HepG2 (cell line): ENCODE measurements around the gene SHBG. TPM values are rescaled to one million over a fixed set of nuclear protein-coding genes. Genes with fewer than 3 reads are reported as not detected.

ENCODE experiments used
- CBX2 ChIP-seq, 2 experiments: fragments of 200-600 bp in 1 of 2; sonication (generic); formaldehyde crosslinking in 1 of 2; IDR thresholded peaks; 2 replicates each; pipeline versions ENCODE4 v1.7.0 to v1.8.1; 2018 to 2022; ENCODE audit warnings: low read depth in 2 of 2, low read length in 1 of 2, mild to moderate bottlenecking in 1 of 2, missing genetic modification reagents in 1 of 2
- EHMT2 ChIP-seq: fragments of 200-600 bp; sonication (generic); IDR thresholded peaks from 2 replicates; pipeline ENCODE4 v1.7.0; 2017; ENCODE audit warnings: antibody characterized with exemption, low read depth, low read length, borderline replicate concordance
- GATAD2A ChIP-seq: IDR thresholded peaks from 2 replicates; pipeline ENCODE4 v1.6.1; 2016
- HNRNPH1 ChIP-seq: fragments of 200-400 bp; formaldehyde crosslinking; optimal IDR thresholded peaks from 2 replicates; pipeline ENCODE3; 2017; ENCODE audit warnings: mild to moderate bottlenecking, low read depth, low read length
- KLF16 ChIP-seq, 2 experiments: sonication (generic) in 1 of 2; formaldehyde crosslinking in 1 of 2; IDR thresholded peaks; 2 replicates each; pipeline versions ENCODE4 v1.6.1 to v1.8.0; 2016 to 2023; ENCODE audit warnings: missing genetic modification reagents in 2 of 2, missing compliant biosample characterization in 1 of 2
- NFIC ChIP-seq: IDR thresholded peaks from 2 replicates; pipeline ENCODE4 v1.6.1; 2012; ENCODE audit warnings: mild to moderate bottlenecking, low read length, inconsistent platforms
- NR2F1 ChIP-seq, 2 experiments: fragments of 450-650 bp in 1 of 2; formaldehyde crosslinking in 1 of 2; IDR thresholded peaks; 2 replicates each; pipeline versions ENCODE4 v1.5.0 to v1.6.1; 2016 to 2020; ENCODE audit warnings: mild to moderate bottlenecking in 1 of 2, missing compliant biosample characterization in 1 of 2, missing genetic modification reagents in 1 of 2, moderate library complexity in 1 of 2
- NR3C1 ChIP-seq: sonication (generic); formaldehyde crosslinking; IDR thresholded peaks from 2 replicates; pipeline ENCODE4 v1.4.0; 2020; ENCODE audit warnings: missing genetic modification reagents
- RFX5 ChIP-seq: IDR thresholded peaks from 2 replicates; pipeline ENCODE4 v1.6.1; 2011; ENCODE audit warnings: low read depth, low read length, improper control_type of control experiment
- SOX13 ChIP-seq, 3 experiments: fragments of 450-650 bp in 1 of 3; sonication (generic) in 1 of 3; formaldehyde crosslinking in 1 of 3; IDR thresholded peaks in 2 of 3; conservative IDR thresholded peaks in 1 of 3; 2 replicates each; pipeline versions ENCODE4 v1.5.0 to v1.6.1; 2016 to 2020; ENCODE audit warnings: antibody characterized with exemption in 1 of 3, mild to moderate bottlenecking in 1 of 3, missing compliant biosample characterization in 1 of 3, missing genetic modification reagents in 1 of 3, moderate library complexity in 1 of 3
- STAG1 ChIP-seq: sonication (generic); formaldehyde crosslinking; IDR thresholded peaks from 2 replicates; pipeline ENCODE4 v1.4.0; 2020; ENCODE audit warnings: missing genetic modification reagents
- SYNCRIP ChIP-seq: fragments of 200-400 bp; formaldehyde crosslinking; IDR thresholded peaks from 2 replicates; pipeline ENCODE4 v1.6.1; 2018; ENCODE audit warnings: mild to moderate bottlenecking, low read depth, low read length; ENCODE audit not compliant: insufficient read depth
- YEATS4 ChIP-seq: sonication (generic); formaldehyde crosslinking; IDR thresholded peaks from 2 replicates; pipeline ENCODE4 v1.4.0; 2020; ENCODE audit warnings: missing genetic modification reagents, borderline replicate concordance
- ZNF225 ChIP-seq: sonication (generic); formaldehyde crosslinking; IDR thresholded peaks from 2 replicates; pipeline ENCODE4 v1.4.0; 2020; ENCODE audit warnings: mild to moderate bottlenecking, missing genetic modification reagents
- ZNF260 ChIP-seq: sonication (generic); formaldehyde crosslinking; IDR thresholded peaks from 2 replicates; pipeline ENCODE4 v1.4.0; 2020; ENCODE audit warnings: missing genetic modification reagents, low read depth, mild to moderate bottlenecking, borderline replicate concordance
- ZNF451 ChIP-seq: sonication (generic); formaldehyde crosslinking; IDR thresholded peaks from 2 replicates; pipeline ENCODE4 v1.5.0; 2020; ENCODE audit warnings: mild to moderate bottlenecking, missing genetic modification reagents
- ZNF878 ChIP-seq: sonication (generic); formaldehyde crosslinking; IDR thresholded peaks from 2 replicates; pipeline ENCODE4 v1.8.1; 2023; ENCODE audit warnings: mild to moderate bottlenecking, missing genetic modification reagents, moderate library complexity
- polyA plus RNA-seq, 8 experiments: library from polyadenylated mRNA; depleted of rRNA in 3 of 8; stranded (reverse) in 7 of 8; unstranded in 1 of 8; fragments of >200 nt; fragmentation: Illumina TruSeq in 4 of 8; extraction: Trizol in 4 of 8; gene quantifications; 2 replicates each; pipeline versions ENCODE4 v1.2.1 to v1.2.3, GENCODE V29; 2011 to 2016; ENCODE audit warnings: low read depth in 4 of 8, missing spikeins in 1 of 8, mixed read lengths in 1 of 8; ENCODE audit not compliant: insufficient read depth in 1 of 8
- total RNA-seq, 5 experiments: library from RNA; depleted of rRNA; stranded (reverse); fragments of >200 nt; fragmentation: Illumina TruSeq; extraction: Trizol; gene quantifications; 2 replicates each; pipeline ENCODE4 v1.2.3, GENCODE V29; 2016; ENCODE audit warnings: low read depth in 1 of 5
- TF ChIP-seq, protein P1 (sequence below): sonication (generic); formaldehyde crosslinking; IDR thresholded peaks from 2 replicates; pipeline ENCODE4 v1.4.0; 2020; ENCODE audit warnings: missing genetic modification reagents, borderline replicate concordance
- TF ChIP-seq, protein P2 (sequence below): sonication (generic); formaldehyde crosslinking; conservative IDR thresholded peaks from 2 replicates; pipeline ENCODE4 v1.8.1; 2023; ENCODE audit warnings: missing genetic modification reagents
- TF ChIP-seq, protein P3 (sequence below): sonication (generic); formaldehyde crosslinking; IDR thresholded peaks from 2 replicates; pipeline ENCODE4 v1.4.0; 2020; ENCODE audit warnings: missing genetic modification reagents

Gene SHBG
- total and polyA plus RNA-seq, 2 of the 13 experiments (the other 11 are each of a cell fraction or from before 2014, with no cell fraction given): 4.0 to 6.1 TPM

DNA sequence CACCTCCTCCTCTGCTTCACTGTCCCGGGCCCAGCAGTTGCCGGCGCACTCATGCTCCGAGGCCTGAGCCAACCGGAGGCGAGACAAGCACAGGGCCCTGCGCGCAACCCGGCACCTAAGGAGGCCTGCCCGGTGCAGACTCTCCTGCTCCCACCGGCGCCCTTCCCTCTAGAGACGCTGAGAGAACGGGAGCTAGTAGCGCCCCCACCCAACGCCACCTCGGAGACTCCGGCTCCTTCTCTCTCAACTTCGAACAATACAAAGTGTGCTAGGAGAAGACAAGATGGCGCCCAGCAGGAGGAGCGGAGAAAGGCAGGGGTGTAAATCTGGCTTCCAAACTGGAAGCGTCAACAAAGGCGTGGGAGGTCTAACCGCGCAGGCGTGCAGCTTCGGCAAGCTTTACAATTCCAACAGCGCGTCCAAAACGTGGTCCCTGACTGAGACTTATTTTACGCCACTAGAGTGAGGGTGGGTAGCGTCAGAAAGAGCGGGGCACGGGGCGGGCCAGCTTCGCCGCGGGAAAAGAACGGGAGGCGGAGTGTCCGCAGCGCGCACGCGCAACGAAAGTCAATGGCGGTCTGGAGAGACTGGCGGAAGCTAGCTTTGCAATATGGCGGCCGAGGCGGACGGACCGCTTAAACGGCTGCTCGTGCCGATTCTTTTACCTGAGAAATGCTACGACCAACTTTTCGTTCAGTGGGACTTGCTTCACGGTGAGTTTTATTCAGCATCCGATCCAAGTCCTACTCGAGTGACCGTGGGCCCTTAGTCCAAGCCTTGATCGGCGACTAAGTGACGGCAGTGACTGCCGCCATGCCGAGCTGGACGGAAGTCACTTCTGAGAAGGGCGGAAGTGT lies 46.5 kb upstream of the SHBG start, which contains the start of gene MPDU1 (continued):
- TF ChIP-seq EHMT2: no peak
- no peak for TF ChIP-seq NR2F1 (CRISPR knock-in tag; IDR thresholded peaks at IDR 0.05)
- no peak for TF ChIP-seq HNRNPH1
- no peak for TF ChIP-seq ZNF225
- TF ChIP-seq NR3C1 (CRISPR knock-in tag): no peak
- TF ChIP-seq SYNCRIP: no peak
- no peak for TF ChIP-seq NFIC
- TF ChIP-seq, protein P1, sequence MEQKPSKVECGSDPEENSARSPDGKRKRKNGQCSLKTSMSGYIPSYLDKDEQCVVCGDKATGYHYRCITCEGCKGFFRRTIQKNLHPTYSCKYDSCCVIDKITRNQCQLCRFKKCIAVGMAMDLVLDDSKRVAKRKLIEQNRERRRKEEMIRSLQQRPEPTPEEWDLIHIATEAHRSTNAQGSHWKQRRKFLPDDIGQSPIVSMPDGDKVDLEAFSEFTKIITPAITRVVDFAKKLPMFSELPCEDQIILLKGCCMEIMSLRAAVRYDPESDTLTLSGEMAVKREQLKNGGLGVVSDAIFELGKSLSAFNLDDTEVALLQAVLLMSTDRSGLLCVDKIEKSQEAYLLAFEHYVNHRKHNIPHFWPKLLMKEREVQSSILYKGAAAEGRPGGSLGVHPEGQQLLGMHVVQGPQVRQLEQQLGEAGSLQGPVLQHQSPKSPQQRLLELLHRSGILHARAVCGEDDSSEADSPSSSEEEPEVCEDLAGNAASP (CRISPR knock-in tag): no peak
- TF ChIP-seq ZNF878 (CRISPR knock-in tag): peak; percentile 41; the same call in 1 of the 2 replicates
- TF ChIP-seq ZNF260: no peak
- no peak for TF ChIP-seq CBX2 (IDR thresholded peaks at IDR 0.05; ENCODE audit: low read depth, low read length)
- TF ChIP-seq CBX2 (CRISPR knock-in tag; IDR thresholded peaks at IDR 0.05; ENCODE audit: low read depth): no peak
- TF ChIP-seq, protein P2, sequence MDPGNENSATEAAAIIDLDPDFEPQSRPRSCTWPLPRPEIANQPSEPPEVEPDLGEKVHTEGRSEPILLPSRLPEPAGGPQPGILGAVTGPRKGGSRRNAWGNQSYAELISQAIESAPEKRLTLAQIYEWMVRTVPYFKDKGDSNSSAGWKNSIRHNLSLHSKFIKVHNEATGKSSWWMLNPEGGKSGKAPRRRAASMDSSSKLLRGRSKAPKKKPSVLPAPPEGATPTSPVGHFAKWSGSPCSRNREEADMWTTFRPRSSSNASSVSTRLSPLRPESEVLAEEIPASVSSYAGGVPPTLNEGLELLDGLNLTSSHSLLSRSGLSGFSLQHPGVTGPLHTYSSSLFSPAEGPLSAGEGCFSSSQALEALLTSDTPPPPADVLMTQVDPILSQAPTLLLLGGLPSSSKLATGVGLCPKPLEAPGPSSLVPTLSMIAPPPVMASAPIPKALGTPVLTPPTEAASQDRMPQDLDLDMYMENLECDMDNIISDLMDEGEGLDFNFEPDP: no peak
- TF ChIP-seq GATAD2A (CRISPR knock-in tag): no peak; the same call in 1 of the 2 replicates
- no peak for TF ChIP-seq STAG1 (CRISPR knock-in tag)
- TF ChIP-seq YEATS4 (CRISPR knock-in tag): peak; percentile 95
- no peak for TF ChIP-seq RFX5
- TF ChIP-seq, protein P3, sequence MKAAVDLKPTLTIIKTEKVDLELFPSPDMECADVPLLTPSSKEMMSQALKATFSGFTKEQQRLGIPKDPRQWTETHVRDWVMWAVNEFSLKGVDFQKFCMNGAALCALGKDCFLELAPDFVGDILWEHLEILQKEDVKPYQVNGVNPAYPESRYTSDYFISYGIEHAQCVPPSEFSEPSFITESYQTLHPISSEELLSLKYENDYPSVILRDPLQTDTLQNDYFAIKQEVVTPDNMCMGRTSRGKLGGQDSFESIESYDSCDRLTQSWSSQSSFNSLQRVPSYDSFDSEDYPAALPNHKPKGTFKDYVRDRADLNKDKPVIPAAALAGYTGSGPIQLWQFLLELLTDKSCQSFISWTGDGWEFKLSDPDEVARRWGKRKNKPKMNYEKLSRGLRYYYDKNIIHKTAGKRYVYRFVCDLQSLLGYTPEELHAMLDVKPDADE: 0 out of 2 replicates have a peak, but pooled peaks have one; percentile 81
- no peak for TF ChIP-seq SOX13 (IDR thresholded peaks at IDR 0.05)
- 0 out of 4 replicates have a peak, but pooled peaks of 1 of the 2 experiments have one; percentile 37 for TF ChIP-seq SOX13 (CRISPR knock-in tag; conservative IDR thresholded peaks at IDR 0.05 in 1 of 2, IDR thresholded peaks at IDR 0.05 in 1 of 2)
- no peak; the same call in 1 of the 2 replicates for TF ChIP-seq ZNF451 (CRISPR knock-in tag)
- TF ChIP-seq KLF16 (CRISPR knock-in tag; IDR thresholded peaks at IDR 0.05): peak in 1 of 2 experiments; percentile 67; a peak in 1 of 4 replicates
